ENCODE results near the gene RIMKLA. TPM values are rescaled to one million over a fixed set of nuclear protein-coding genes. Genes with fewer than 3 reads are reported as not detected.

RIMKLA gene
- total RNA-seq, 2 experiments from 2014 or later, result 0.11 TPM; not detected in 1

GRCh38 chr1:42422737-42423136, 42.1 kb downstream of the RIMKLA start:
- Histone ChIP-seq H3K9me3 (ENCODE audit: control insufficient read depth in 1 of 2, insufficient read depth in 1 of 2, low read length in 2 of 2) (no peaks in the 10 kb centered on the region), H3K36me3 (ENCODE audit: insufficient read depth, low read length) (no peaks in the 10 kb centered on the region), H3K27ac (ENCODE audit: low read depth in 1 of 2, low read length in 2 of 2) (no peak overlapping the region), H3K4me1 (ENCODE audit: insufficient read depth, low read length) (no peaks in the 10 kb centered on the region), H3K27me3 (ENCODE audit: control insufficient read depth in 1 of 2, insufficient read depth in 2 of 2, low read length in 2 of 2) (no peaks in the 10 kb centered on the region), H3K4me3 (ENCODE audit: low read length) (no peak overlapping the region)
- Mint-ChIP-seq H3K27ac (no peak overlapping the region), H3K4me3 (no peak overlapping the region), H3K4me1 (ENCODE audit: low read depth) (no peaks in the 10 kb centered on the region), H3K27me3 (peaks cover 4% of the 10 kb centered on the region), H3K9me3 (no peaks in the 10 kb centered on the region), H3K36me3 (ENCODE audit: low read depth) (no peaks in the 10 kb centered on the region)
- DNase-seq, result no peak
- ChIA-PET POLR2A (interaction anchor here (0.6 kb wide), 1 partner anchor 553 kb away, joined by 3 read pairs; no protein-coding TSS in a partner anchor), CTCF (no interaction called here)
- TF ChIP-seq CTCF (IDR thresholded peaks at IDR 0.05), result no peak
- ATAC-seq (ENCODE audit: poor library complexity), result no peak
- intact Hi-C loops (cut with DNase I, micrococcal nuclease), result no loop called here

- H3K4me1 Mint-ChIP-seq (ENCODE audit: low read depth), result no peaks in the 10 kb centered on the region
- no peaks in the 10 kb centered on the region for H3K36me3 ChIP-seq (ENCODE audit: insufficient read depth, low read length)
- H3K27ac ChIP-seq (ENCODE audit: low read depth in 1 of 2, low read length in 2 of 2), result no peak overlapping the region
- no peaks in the 10 kb centered on the region for H3K27me3 ChIP-seq (ENCODE audit: control insufficient read depth in 1 of 2, insufficient read depth in 2 of 2, low read length in 2 of 2)
- H3K4me3 Mint-ChIP-seq, result no peak overlapping the region
- no peaks in the 10 kb centered on the region for H3K9me3 ChIP-seq (ENCODE audit: control insufficient read depth in 1 of 2, insufficient read depth in 1 of 2, low read length in 2 of 2)
- intact Hi-C loops (cut with DNase I, micrococcal nuclease), result no loop called here
- CTCF ChIA-PET, result no interaction called here
- no peaks in the 10 kb centered on the region for H3K9me3 Mint-ChIP-seq
- no peak for DNase-seq
- no peaks in the 10 kb centered on the region for H3K4me1 ChIP-seq (ENCODE audit: insufficient read depth, low read length)
- no peaks in the 10 kb centered on the region for H3K36me3 Mint-ChIP-seq (ENCODE audit: low read depth)
- TF ChIP-seq CTCF (IDR thresholded peaks at IDR 0.05), result no peak
- peaks cover 4% of the 10 kb centered on the region for H3K27me3 Mint-ChIP-seq
- POLR2A ChIA-PET, result no interaction called here
- H3K27ac Mint-ChIP-seq, result no peak overlapping the region
- ATAC-seq (ENCODE audit: poor library complexity), result no peak
- no peak overlapping the region for H3K4me3 ChIP-seq (ENCODE audit: low read length)
Observed at GRCh38 chr1:42423681-42424080, 43.1 kb downstream of the RIMKLA start.

GRCh38 chr1:42424201-42424600, 43.6 kb downstream of the RIMKLA start:
- intact Hi-C loops (cut with DNase I, micrococcal nuclease), result no loop called here
- Histone ChIP-seq H3K27me3 (ENCODE audit: control insufficient read depth in 1 of 2, insufficient read depth in 2 of 2, low read length in 2 of 2) (no peaks in the 10 kb centered on the region), H3K27ac (ENCODE audit: low read depth in 1 of 2, low read length in 2 of 2) (no peak overlapping the region), H3K4me3 (ENCODE audit: low read length) (no peak overlapping the region), H3K9me3 (ENCODE audit: control insufficient read depth in 1 of 2, insufficient read depth in 1 of 2, low read length in 2 of 2) (no peaks in the 10 kb centered on the region), H3K36me3 (ENCODE audit: insufficient read depth, low read length) (no peaks in the 10 kb centered on the region), H3K4me1 (ENCODE audit: insufficient read depth, low read length) (no peaks in the 10 kb centered on the region)
- Mint-ChIP-seq H3K4me1 (ENCODE audit: low read depth) (no peaks in the 10 kb centered on the region), H3K27ac (no peak overlapping the region), H3K4me3 (no peak overlapping the region), H3K9me3 (no peaks in the 10 kb centered on the region), H3K36me3 (ENCODE audit: low read depth) (no peaks in the 10 kb centered on the region), H3K27me3 (peaks cover 4% of the 10 kb centered on the region)
- ATAC-seq (ENCODE audit: poor library complexity), result no peak
- ChIA-PET POLR2A (no interaction called here), CTCF (no interaction called here)
- TF ChIP-seq CTCF (IDR thresholded peaks at IDR 0.05), result no peak
- DNase-seq, result no peak
